GM23338 (cell line): Measurements from ENCODE around the gene KAZALD1. TPM values are rescaled to one million over a fixed set of nuclear protein-coding genes. Genes with fewer than 3 reads are reported as not detected.

ENCODE experiments used
- ATAC-seq: fragments of 200-7000 bp; cut with Tn5 transposase; 3 replicates; pipeline ENCODE4 v1.9.1; 2020
- DNase-seq: peaks from one replicate; pipeline ENCODE4 v3.0.0-alpha.2; 2015; ENCODE audit warnings: low spot score
- H2AFZ ChIP-seq: fragments of 200-600 bp; sonication (generic); 2 replicates; pipeline ENCODE4 v1.8.0; 2016; ENCODE audit warnings: antibody characterized with exemption, mild to moderate bottlenecking, moderate library complexity
- H3F3A ChIP-seq: fragments of 200-600 bp; sonication (generic); replicated peaks from 2 replicates; pipeline ENCODE4 v1.8.0; 2017; ENCODE audit warnings: antibody characterized with exemption, mixed run types, low read depth
- H3K27ac ChIP-seq: fragments of 200-600 bp; sonication (generic); 2 replicates; pipeline ENCODE4 v1.6.1; 2016; ENCODE audit warnings: low read depth
- H3K27me3 ChIP-seq: fragments of 200-600 bp; sonication (generic); 2 replicates; pipeline ENCODE4 v1.8.0; 2016; ENCODE audit warnings: mild to moderate bottlenecking, mixed run types, moderate library complexity; ENCODE audit not compliant: insufficient read depth
- H3K36me3 ChIP-seq: fragments of 200-600 bp; sonication (generic); 2 replicates; pipeline ENCODE4 v1.8.0; 2016; ENCODE audit warnings: mild to moderate bottlenecking; ENCODE audit not compliant: insufficient read depth
- H3K4me1 ChIP-seq: fragments of 200-600 bp; sonication (generic); 2 replicates; pipeline ENCODE4 v1.8.0; 2016; ENCODE audit warnings: mild to moderate bottlenecking, moderate library complexity; ENCODE audit not compliant: insufficient read depth
- H3K4me2 ChIP-seq: fragments of 200-600 bp; sonication (generic); 2 replicates; pipeline ENCODE4 v1.7.1; 2017; ENCODE audit warnings: mixed run types
- H3K4me3 ChIP-seq: fragments of 200-600 bp; sonication (generic); 2 replicates; pipeline ENCODE4 v1.6.1; 2016; ENCODE audit warnings: mixed run types
- H3K79me2 ChIP-seq: fragments of 200-600 bp; sonication (generic); replicated peaks from 2 replicates; pipeline ENCODE4 v1.8.0; 2017; ENCODE audit warnings: mild to moderate bottlenecking; ENCODE audit not compliant: insufficient read depth
- H3K9me2 ChIP-seq: fragments of 200-600 bp; sonication (generic); 2 replicates; pipeline ENCODE4 v1.8.0; 2017; ENCODE audit not compliant: insufficient read depth
- H4K20me1 ChIP-seq: fragments of 200-600 bp; sonication (generic); replicated peaks from 2 replicates; pipeline ENCODE4 v1.8.0; 2017; ENCODE audit warnings: mild to moderate bottlenecking; ENCODE audit not compliant: insufficient read depth
- H3K27ac Mint-ChIP-seq: 2 replicates; pipeline ENCODE4 v1.8.0; 2020; ENCODE audit warnings: inconsistent platforms, mild to moderate bottlenecking, moderate library complexity, mixed read lengths
- H3K27me3 Mint-ChIP-seq: 3 replicates; pipeline ENCODE4 v1.8.0; 2022; ENCODE audit warnings: low read depth, mild to moderate bottlenecking, moderate library complexity, mixed read lengths, inconsistent platforms; ENCODE audit not compliant: insufficient read depth, poor library complexity
- H3K36me3 Mint-ChIP-seq: 3 replicates; pipeline ENCODE4 v1.8.0; 2021; ENCODE audit warnings: low read depth, mild to moderate bottlenecking, inconsistent platforms, moderate library complexity, mixed read lengths
- H3K4me1 Mint-ChIP-seq: 3 replicates; pipeline ENCODE4 v1.8.0; 2020; ENCODE audit warnings: mild to moderate bottlenecking, inconsistent platforms, mixed read lengths
- H3K4me3 Mint-ChIP-seq: 3 replicates; pipeline ENCODE4 v1.8.0; 2021; ENCODE audit warnings: moderate library complexity, mild to moderate bottlenecking, inconsistent platforms, mixed read lengths
- H3K9me3 Mint-ChIP-seq: 3 replicates; pipeline ENCODE4 v1.8.0; 2020; ENCODE audit warnings: moderate library complexity, mild to moderate bottlenecking, inconsistent platforms, mixed read lengths
- CREB1 ChIP-seq: fragments of 250-450 bp; sonication (Bioruptor Pico); IDR thresholded peaks from 2 replicates; pipeline ENCODE4 v1.5.0; 2020; ENCODE audit warnings: low read depth, mild to moderate bottlenecking, moderate library complexity
- EZH2 ChIP-seq: fragments of 200-600 bp; sonication (generic); IDR thresholded peaks from one replicate; pipeline ENCODE4 v1.8.0; 2017; ENCODE audit warnings: antibody characterized with exemption, mild to moderate bottlenecking, low read depth; ENCODE audit not compliant: unreplicated experiment
- EZH2phosphoT487 ChIP-seq: fragments of 200-600 bp; sonication (generic); IDR thresholded peaks from one replicate; pipeline ENCODE4 v1.8.1; 2018; ENCODE audit warnings: antibody characterized with exemption; ENCODE audit not compliant: unreplicated experiment
- JUNB ChIP-seq: IDR thresholded peaks from one replicate; pipeline ENCODE4 v1.6.1; 2016; ENCODE audit warnings: antibody characterized with exemption; ENCODE audit not compliant: unreplicated experiment
- NANOG ChIP-seq: IDR thresholded peaks from 2 replicates; pipeline ENCODE4 v1.6.1; 2016; ENCODE audit warnings: antibody characterized with exemption, borderline replicate concordance
- POLR2AphosphoS5 ChIP-seq: IDR thresholded peaks from 2 replicates; pipeline ENCODE4 v1.6.1; 2016; ENCODE audit warnings: antibody characterized with exemption, low read depth
- STAT1 ChIP-seq: IDR thresholded peaks from one replicate; pipeline ENCODE4 v1.6.1; 2016; ENCODE audit warnings: antibody characterized with exemption; ENCODE audit not compliant: unreplicated experiment
- ZNF114 ChIP-seq: fragments of 250-450 bp; sonication (Bioruptor Pico); IDR thresholded peaks from 2 replicates; pipeline ENCODE4 v1.5.0; 2020; ENCODE audit warnings: mild to moderate bottlenecking, moderate library complexity
- ZNF331 ChIP-seq: fragments of 250-450 bp; sonication (Bioruptor Pico); IDR thresholded peaks from 2 replicates; pipeline ENCODE4 v1.5.0; 2020; ENCODE audit warnings: low read depth, mild to moderate bottlenecking, moderate library complexity
- polyA plus RNA-seq: library from polyadenylated mRNA; unstranded; fragments of >200 nt; fragmentation: Nextera tagmentation; extraction: Ambion mirVana; gene quantifications from 2 replicates; pipeline ENCODE4 v1.2.1, GENCODE V29; 2016
- total RNA-seq: library from RNA; depleted of rRNA; stranded (reverse); fragments of >200 nt; shearing (Covaris generic); gene quantifications from 2 replicates; pipeline ENCODE4 v1.2.3, GENCODE V29; 2014
- TF ChIP-seq, protein P1 (sequence below): IDR thresholded peaks from one replicate; pipeline ENCODE4 v1.6.1; 2018; ENCODE audit warnings: antibody characterized with exemption; ENCODE audit not compliant: unreplicated experiment
- TF ChIP-seq, protein P2 (sequence below): IDR thresholded peaks from 2 replicates; pipeline ENCODE4 v1.6.1; 2016; ENCODE audit warnings: antibody characterized with exemption
- TF ChIP-seq, protein P3 (sequence below): fragments of 250-450 bp; sonication (Bioruptor Pico); IDR thresholded peaks from 2 replicates; pipeline ENCODE4 v1.5.0; 2020; ENCODE audit warnings: mild to moderate bottlenecking, moderate library complexity
- TF ChIP-seq, protein P4 (sequence below), 2 experiments: fragments of 200-600 bp in 1 of 2; sonication (generic) in 1 of 2; conservative IDR thresholded peaks; 2 replicates each; pipeline versions ENCODE4 v1.5.1 to v1.6.1; 2016 to 2017; ENCODE audit warnings: antibody characterized with exemption in 2 of 2, low read depth in 2 of 2, mild to moderate bottlenecking in 2 of 2, moderate library complexity in 1 of 2

KAZALD1 gene
- total and polyA plus RNA-seq, 2 experiments from 2014 or later: 0.27 to 1.3 TPM

DNA sequence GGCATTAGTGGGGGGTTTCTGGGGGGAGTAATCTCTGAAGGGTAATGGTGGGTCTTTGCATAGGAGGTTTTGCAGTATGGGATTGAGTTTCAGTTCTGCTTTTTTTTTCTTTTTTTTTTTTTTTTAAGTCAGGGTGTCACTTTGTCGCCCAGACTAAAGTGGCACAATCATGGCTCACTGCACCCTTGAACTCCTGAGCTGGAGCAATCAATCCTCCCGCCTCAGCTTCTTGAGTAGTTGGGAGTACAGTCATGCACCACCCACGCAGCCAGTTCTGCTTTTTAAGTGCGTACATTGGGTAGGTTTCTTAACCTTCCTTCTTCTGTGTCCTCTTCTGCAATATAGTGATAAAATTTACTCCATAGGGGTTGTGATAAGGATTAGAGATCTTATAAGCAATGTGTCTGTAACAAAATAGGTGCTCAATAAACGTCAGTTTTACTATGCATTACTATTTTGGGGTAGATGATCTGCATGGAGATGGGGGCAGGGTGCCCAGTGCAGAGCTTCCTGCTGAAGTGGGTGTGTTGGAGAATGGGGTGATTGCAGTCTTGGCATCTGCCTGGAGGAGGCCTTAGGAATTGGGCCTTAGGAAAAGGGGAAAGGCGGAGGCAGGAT, 9.6 kb downstream of the KAZALD1 start:
- Histone ChIP-seq H2AFZ (no peak overlapping the region), H3K79me2 (no peaks in the 10 kb centered on the region), H3K4me1 (peaks cover 10% of the 10 kb centered on the region), H3F3A (no peaks in the 10 kb centered on the region), H4K20me1 (no peaks in the 10 kb centered on the region; the same call in 1 of the 2 replicates), H3K4me3 (no peak overlapping the region), H3K36me3 (no peaks in the 10 kb centered on the region), H3K27me3 (peaks cover 87% of the 10 kb centered on the region), H3K9me2 (no peaks in the 10 kb centered on the region), H3K4me2 (no peak overlapping the region), H3K27ac (no peak overlapping the region)
- ATAC-seq: no peak
- no peak for DNase-seq
- no peak overlapping the region for H3K27ac Mint-ChIP-seq
- no peak for TF ChIP-seq ZNF114
- TF ChIP-seq, protein P1, sequence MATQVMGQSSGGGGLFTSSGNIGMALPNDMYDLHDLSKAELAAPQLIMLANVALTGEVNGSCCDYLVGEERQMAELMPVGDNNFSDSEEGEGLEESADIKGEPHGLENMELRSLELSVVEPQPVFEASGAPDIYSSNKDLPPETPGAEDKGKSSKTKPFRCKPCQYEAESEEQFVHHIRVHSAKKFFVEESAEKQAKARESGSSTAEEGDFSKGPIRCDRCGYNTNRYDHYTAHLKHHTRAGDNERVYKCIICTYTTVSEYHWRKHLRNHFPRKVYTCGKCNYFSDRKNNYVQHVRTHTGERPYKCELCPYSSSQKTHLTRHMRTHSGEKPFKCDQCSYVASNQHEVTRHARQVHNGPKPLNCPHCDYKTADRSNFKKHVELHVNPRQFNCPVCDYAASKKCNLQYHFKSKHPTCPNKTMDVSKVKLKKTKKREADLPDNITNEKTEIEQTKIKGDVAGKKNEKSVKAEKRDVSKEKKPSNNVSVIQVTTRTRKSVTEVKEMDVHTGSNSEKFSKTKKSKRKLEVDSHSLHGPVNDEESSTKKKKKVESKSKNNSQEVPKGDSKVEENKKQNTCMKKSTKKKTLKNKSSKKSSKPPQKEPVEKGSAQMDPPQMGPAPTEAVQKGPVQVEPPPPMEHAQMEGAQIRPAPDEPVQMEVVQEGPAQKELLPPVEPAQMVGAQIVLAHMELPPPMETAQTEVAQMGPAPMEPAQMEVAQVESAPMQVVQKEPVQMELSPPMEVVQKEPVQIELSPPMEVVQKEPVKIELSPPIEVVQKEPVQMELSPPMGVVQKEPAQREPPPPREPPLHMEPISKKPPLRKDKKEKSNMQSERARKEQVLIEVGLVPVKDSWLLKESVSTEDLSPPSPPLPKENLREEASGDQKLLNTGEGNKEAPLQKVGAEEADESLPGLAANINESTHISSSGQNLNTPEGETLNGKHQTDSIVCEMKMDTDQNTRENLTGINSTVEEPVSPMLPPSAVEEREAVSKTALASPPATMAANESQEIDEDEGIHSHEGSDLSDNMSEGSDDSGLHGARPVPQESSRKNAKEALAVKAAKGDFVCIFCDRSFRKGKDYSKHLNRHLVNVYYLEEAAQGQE: no peak
- TF ChIP-seq, protein P2, sequence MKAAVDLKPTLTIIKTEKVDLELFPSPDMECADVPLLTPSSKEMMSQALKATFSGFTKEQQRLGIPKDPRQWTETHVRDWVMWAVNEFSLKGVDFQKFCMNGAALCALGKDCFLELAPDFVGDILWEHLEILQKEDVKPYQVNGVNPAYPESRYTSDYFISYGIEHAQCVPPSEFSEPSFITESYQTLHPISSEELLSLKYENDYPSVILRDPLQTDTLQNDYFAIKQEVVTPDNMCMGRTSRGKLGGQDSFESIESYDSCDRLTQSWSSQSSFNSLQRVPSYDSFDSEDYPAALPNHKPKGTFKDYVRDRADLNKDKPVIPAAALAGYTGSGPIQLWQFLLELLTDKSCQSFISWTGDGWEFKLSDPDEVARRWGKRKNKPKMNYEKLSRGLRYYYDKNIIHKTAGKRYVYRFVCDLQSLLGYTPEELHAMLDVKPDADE: no peak
- TF ChIP-seq JUNB: no peak
- no peak for TF ChIP-seq CREB1 (CRISPR knock-in tag)
- TF ChIP-seq EZH2: no peak
- no peak for TF ChIP-seq NANOG
- TF ChIP-seq, protein P3, sequence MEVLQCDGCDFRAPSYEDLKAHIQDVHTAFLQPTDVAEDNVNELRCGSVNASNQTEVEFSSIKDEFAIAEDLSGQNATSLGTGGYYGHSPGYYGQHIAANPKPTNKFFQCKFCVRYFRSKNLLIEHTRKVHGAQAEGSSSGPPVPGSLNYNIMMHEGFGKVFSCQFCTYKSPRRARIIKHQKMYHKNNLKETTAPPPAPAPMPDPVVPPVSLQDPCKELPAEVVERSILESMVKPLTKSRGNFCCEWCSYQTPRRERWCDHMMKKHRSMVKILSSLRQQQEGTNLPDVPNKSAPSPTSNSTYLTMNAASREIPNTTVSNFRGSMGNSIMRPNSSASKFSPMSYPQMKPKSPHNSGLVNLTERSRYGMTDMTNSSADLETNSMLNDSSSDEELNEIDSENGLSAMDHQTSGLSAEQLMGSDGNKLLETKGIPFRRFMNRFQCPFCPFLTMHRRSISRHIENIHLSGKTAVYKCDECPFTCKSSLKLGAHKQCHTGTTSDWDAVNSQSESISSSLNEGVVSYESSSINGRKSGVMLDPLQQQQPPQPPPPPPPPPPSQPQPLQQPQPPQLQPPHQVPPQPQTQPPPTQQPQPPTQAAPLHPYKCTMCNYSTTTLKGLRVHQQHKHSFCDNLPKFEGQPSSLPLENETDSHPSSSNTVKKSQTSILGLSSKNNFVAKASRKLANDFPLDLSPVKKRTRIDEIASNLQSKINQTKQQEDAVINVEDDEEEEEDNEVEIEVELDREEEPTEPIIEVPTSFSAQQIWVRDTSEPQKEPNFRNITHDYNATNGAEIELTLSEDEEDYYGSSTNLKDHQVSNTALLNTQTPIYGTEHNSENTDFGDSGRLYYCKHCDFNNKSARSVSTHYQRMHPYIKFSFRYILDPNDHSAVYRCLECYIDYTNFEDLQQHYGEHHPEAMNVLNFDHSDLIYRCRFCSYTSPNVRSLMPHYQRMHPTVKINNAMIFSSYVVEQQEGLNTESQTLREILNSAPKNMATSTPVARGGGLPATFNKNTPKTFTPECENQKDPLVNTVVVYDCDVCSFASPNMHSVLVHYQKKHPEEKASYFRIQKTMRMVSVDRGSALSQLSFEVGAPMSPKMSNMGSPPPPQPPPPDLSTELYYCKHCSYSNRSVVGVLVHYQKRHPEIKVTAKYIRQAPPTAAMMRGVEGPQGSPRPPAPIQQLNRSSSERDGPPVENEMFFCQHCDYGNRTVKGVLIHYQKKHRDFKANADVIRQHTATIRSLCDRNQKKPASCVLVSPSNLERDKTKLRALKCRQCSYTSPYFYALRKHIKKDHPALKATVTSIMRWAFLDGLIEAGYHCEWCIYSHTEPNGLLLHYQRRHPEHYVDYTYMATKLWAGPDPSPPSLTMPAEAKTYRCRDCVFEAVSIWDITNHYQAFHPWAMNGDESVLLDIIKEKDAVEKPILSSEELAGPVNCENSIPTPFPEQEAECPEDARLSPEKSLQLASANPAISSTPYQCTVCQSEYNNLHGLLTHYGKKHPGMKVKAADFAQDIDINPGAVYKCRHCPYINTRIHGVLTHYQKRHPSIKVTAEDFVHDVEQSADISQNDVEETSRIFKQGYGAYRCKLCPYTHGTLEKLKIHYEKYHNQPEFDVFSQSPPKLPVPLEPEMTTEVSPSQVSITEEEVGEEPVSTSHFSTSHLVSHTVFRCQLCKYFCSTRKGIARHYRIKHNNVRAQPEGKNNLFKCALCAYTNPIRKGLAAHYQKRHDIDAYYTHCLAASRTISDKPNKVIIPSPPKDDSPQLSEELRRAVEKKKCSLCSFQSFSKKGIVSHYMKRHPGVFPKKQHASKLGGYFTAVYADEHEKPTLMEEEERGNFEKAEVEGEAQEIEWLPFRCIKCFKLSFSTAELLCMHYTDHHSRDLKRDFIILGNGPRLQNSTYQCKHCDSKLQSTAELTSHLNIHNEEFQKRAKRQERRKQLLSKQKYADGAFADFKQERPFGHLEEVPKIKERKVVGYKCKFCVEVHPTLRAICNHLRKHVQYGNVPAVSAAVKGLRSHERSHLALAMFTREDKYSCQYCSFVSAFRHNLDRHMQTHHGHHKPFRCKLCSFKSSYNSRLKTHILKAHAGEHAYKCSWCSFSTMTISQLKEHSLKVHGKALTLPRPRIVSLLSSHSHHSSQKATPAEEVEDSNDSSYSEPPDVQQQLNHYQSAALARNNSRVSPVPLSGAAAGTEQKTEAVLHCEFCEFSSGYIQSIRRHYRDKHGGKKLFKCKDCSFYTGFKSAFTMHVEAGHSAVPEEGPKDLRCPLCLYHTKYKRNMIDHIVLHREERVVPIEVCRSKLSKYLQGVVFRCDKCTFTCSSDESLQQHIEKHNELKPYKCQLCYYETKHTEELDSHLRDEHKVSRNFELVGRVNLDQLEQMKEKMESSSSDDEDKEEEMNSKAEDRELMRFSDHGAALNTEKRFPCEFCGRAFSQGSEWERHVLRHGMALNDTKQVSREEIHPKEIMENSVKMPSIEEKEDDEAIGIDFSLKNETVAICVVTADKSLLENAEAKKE (CRISPR knock-in tag): no peak
- TF ChIP-seq EZH2phosphoT487: no peak
- TF ChIP-seq POLR2AphosphoS5: no peak
- TF ChIP-seq, protein P4, sequence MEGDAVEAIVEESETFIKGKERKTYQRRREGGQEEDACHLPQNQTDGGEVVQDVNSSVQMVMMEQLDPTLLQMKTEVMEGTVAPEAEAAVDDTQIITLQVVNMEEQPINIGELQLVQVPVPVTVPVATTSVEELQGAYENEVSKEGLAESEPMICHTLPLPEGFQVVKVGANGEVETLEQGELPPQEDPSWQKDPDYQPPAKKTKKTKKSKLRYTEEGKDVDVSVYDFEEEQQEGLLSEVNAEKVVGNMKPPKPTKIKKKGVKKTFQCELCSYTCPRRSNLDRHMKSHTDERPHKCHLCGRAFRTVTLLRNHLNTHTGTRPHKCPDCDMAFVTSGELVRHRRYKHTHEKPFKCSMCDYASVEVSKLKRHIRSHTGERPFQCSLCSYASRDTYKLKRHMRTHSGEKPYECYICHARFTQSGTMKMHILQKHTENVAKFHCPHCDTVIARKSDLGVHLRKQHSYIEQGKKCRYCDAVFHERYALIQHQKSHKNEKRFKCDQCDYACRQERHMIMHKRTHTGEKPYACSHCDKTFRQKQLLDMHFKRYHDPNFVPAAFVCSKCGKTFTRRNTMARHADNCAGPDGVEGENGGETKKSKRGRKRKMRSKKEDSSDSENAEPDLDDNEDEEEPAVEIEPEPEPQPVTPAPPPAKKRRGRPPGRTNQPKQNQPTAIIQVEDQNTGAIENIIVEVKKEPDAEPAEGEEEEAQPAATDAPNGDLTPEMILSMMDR (conservative IDR thresholded peaks at IDR 0.05; ENCODE audit: low read depth in 2 of 2): no peak
- no peak for TF ChIP-seq STAT1
- TF ChIP-seq ZNF331: no peak
- H3K4me3 Mint-ChIP-seq: no peak overlapping the region
- H3K27me3 Mint-ChIP-seq: peaks cover 65% of the 10 kb centered on the region
- no peaks in the 10 kb centered on the region; the same call in 2 of the 3 replicates for H3K9me3 Mint-ChIP-seq
- peaks cover 38% of the 10 kb centered on the region for H3K4me1 Mint-ChIP-seq
- H3K36me3 Mint-ChIP-seq: no peaks in the 10 kb centered on the region
